Lower leg skin (tissue), 3 donors: Measurements from ENCODE around the gene GBF1.

Source experiments
- CTCF ChIP-seq, 3 donors: fragments of 450-650 bp; IDR thresholded peaks; one replicate each; pipeline ENCODE4 v1.5.1; 2016; ENCODE audit warnings: antibody characterized with exemption in 3 of 3, mild to moderate bottlenecking in 3 of 3, moderate library complexity in 2 of 3
- POLR2A ChIP-seq, 2 donors: fragments of 450-650 bp; IDR thresholded peaks; one replicate each; pipeline ENCODE4 v1.6.1; 2016 to 2017; ENCODE audit warnings: antibody characterized with exemption in 2 of 2, mild to moderate bottlenecking in 1 of 2, moderate library complexity in 1 of 2

- TF ChIP-seq CTCF (IDR thresholded peaks at IDR 0.05) (no peak), POLR2A (IDR thresholded peaks at IDR 0.05) (no peak)
Observed at GRCh38 chr10:102322914-102323313, 77.6 kb downstream of the GBF1 start.
